ENCODE results near the gene HSP90B1. TPM values are rescaled to one million over a fixed set of nuclear protein-coding genes. Genes with fewer than 3 reads are reported as not detected.

Gene HSP90B1
- total and polyA plus RNA-seq, 4 donors, result 374 to 594 (median 433) TPM

GRCh38 chr12:103996595-103996994 is 66.4 kb downstream of the HSP90B1 start:
- no peaks in the 10 kb centered on the region for H3K9me3 ChIP-seq (ENCODE audit: control insufficient read depth, insufficient read depth, low read length)
- H3K4me3 ChIP-seq (ENCODE audit: low read depth, low read length), result no peak overlapping the region
- no peaks in the 10 kb centered on the region for H3K27me3 ChIP-seq (ENCODE audit: control insufficient read depth, insufficient read depth, low read length)
- 75% methylated on average over 1 of the region's 5 CpGs for WGBS (ENCODE audit: insufficient coverage)
- H3K36me3 ChIP-seq (ENCODE audit: control insufficient read depth, insufficient read depth, low read length), result no peaks in the 10 kb centered on the region
- no peak for DNase-seq (ENCODE audit: low read depth in 4 of 6, low spot score in 6 of 6)
- no peak overlapping the region for H3K27ac ChIP-seq (ENCODE audit: low read depth, low read length)
- no peaks in the 10 kb centered on the region for H3K4me1 ChIP-seq (ENCODE audit: control insufficient read depth, insufficient read depth, low read length)

GRCh38 chr12:103997286-103997900 is 67.2 kb downstream of the HSP90B1 start:
- Histone ChIP-seq H3K36me3 (ENCODE audit: control insufficient read depth, insufficient read depth, low read length) (no peaks in the 10 kb centered on the region), H3K4me1 (ENCODE audit: control insufficient read depth, insufficient read depth, low read length) (no peaks in the 10 kb centered on the region), H3K27ac (ENCODE audit: low read depth, low read length) (no peak overlapping the region), H3K4me3 (ENCODE audit: low read depth, low read length) (no peak overlapping the region), H3K9me3 (ENCODE audit: control insufficient read depth, insufficient read depth, low read length) (no peaks in the 10 kb centered on the region), H3K27me3 (ENCODE audit: control insufficient read depth, insufficient read depth, low read length) (no peaks in the 10 kb centered on the region)
- 74% methylated on average over 9 of the region's 16 CpGs for WGBS (ENCODE audit: insufficient coverage)
- peak in 1 of 6 donors; percentile 29 for DNase-seq (ENCODE audit: low read depth in 4 of 6, low spot score in 6 of 6)

Other genes starting within 250 kb of the HSP90B1 start
- 10 to 100 TPM; 13.9 to 23.2 TPM for gene NT5DC3, start 89.2 kb upstream of the HSP90B1 start, total RNA-seq
- 10 to 100 TPM; 17.4 to 19.7 TPM for gene NT5DC3, start 89.2 kb upstream of the HSP90B1 start, polyA plus RNA-seq (ENCODE audit: insufficient read length in 2 of 2)
- 10 to 100 TPM; 29.5 to 29.9 TPM for gene TDG, start 35.5 kb downstream of the HSP90B1 start, total RNA-seq
- gene TDG, start 35.5 kb downstream of the HSP90B1 start, polyA plus RNA-seq (ENCODE audit: insufficient read length in 2 of 2), result 10 to 100 TPM; 30.4 to 34.4 TPM
- gene GLT8D2, start 119.8 kb downstream of the HSP90B1 start, total RNA-seq, result 10 to 100 TPM; 49.0 to 86.8 TPM
- 10 to 100 TPM; 14.2 to 25.1 TPM for gene GLT8D2, start 119.8 kb downstream of the HSP90B1 start, polyA plus RNA-seq (ENCODE audit: insufficient read length in 2 of 2)
- gene HCFC2, start 134.1 kb downstream of the HSP90B1 start, total RNA-seq, result 10 to 100 TPM; 36.1 to 50.7 TPM
- gene HCFC2, start 134.1 kb downstream of the HSP90B1 start, polyA plus RNA-seq (ENCODE audit: insufficient read length in 2 of 2), result 10 to 100 TPM; 19.1 to 22.6 TPM
- 10 to 100 TPM; 28.2 to 42.2 TPM for gene NFYB, start 207.8 kb downstream of the HSP90B1 start, total RNA-seq
- gene NFYB, start 207.8 kb downstream of the HSP90B1 start, polyA plus RNA-seq (ENCODE audit: insufficient read length in 2 of 2), result 10 to 100 TPM; 61.3 to 74.7 TPM

Data from spinal cord (tissue), 10 donors.